ENCODE measurements around the gene MXD1.
A peak's percentile ranks its signal among the peaks of the same experiment; 100 is the strongest.
"Not testable (repeated sequence)": the region's sequence is repeated elsewhere in the genome, so short reads cannot be mapped to it uniquely, and the experiment has no call there.

Gene MXD1, protein sequence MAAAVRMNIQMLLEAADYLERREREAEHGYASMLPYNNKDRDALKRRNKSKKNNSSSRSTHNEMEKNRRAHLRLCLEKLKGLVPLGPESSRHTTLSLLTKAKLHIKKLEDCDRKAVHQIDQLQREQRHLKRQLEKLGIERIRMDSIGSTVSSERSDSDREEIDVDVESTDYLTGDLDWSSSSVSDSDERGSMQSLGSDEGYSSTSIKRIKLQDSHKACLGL

DNA sequence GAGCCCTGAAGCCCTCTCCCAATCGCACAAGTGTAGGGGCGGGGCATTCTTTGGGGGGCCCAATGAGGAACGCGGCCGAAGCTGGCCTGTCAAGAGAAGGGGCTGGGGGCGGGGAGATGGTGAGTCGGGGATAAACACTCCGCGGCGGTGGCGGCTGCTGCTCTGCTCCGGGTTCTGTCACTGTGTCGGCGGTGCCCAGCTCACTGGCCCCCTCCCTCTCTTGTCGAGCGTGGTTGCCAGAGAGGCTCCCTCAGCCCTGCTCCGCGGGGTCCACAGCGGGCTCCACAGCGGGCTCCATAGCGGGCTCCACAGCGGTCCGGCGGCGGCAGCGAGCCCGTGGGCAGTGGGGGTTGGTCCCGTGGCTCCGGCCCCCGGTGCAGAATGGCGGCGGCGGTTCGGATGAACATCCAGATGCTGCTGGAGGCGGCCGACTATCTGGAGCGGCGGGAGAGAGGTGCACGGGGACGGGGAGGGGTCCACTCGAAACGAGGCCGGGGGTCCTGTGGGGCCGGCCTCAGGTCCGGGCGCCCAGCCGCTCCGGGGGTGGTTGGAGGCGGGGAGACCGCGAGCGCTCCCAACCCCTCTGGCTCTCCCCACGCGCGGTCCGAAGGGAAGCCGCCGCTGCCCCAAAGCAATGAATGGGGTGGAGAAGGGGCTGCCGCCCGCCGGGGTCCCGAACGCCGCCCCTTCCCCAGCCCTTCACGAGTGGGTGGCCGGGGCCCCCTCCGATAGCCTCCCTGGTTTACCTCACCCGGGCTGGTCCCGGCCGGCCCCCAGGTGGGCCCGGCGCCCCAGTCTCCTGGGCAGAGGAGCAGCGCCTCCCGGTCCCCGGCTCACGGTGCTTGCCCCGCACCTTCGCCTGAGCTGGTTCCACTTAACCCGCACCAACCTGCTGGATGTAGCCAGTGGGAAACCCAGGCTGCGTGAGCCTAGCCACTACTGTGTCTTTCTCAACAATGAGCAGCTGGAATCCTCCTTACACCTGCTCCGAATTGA is at the start of gene MXD1:
TSS of gene MXD1 (plus strand) at position 160 of the 996 bp plus-strand sequence. CDS start at position 382, 222 bp downstream.
- Histone ChIP-seq H3K27ac (ENCODE audit: low read length) (peak within 1 kb of the TSS; percentile 86), H3K36me3 (ENCODE audit: insufficient read depth, low read depth, low read length) (0 out of 2 replicates have a peak, but pooled peaks cover 6% of the 10 kb centered on the region), H3K4me3 (ENCODE audit: low read length) (peak within 1 kb of the TSS; percentile 84), H3K4me1 (ENCODE audit: insufficient read depth, low read length) (no peaks in the 10 kb centered on the region; the same call in 1 of the 2 replicates), H3K9me3 (ENCODE audit: insufficient read depth, low read depth, low read length) (no peaks in the 10 kb centered on the region), H3K27me3 (ENCODE audit: insufficient read depth, low read length) (peaks cover 6% of the 10 kb centered on the region; the same call in 1 of the 2 replicates), H3K9ac (ENCODE audit: low read depth, low read length) (peak within 1 kb of the TSS; percentile 96)

DNA sequence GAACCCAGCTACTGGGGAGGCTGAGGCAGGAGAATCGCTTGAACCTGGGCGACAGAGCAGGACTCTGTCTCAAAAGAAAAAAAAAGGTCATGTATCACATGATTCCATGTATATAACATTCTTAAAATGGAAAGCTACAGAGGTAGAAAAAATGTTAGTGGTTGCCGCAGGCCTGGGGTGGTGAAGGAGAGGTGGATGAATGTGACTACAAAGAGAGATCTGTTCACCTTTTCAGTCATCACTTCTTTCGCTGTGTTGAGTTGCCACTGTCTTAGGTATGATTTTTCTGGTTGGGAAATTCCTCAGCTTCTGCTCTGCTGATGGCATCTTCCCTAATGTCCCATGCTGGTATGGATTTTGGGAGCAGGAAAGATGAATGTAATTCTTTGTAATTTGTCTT is 26.5 kb upstream of the MXD1 start:
- Histone ChIP-seq H3K9ac (ENCODE audit: low read depth, low read length) (no peak overlapping the region), H3K4me3 (ENCODE audit: low read length) (no peak overlapping the region), H3K27ac (ENCODE audit: low read length) (no peak overlapping the region), H3K4me1 (ENCODE audit: insufficient read depth, low read length) (peaks cover 2% of the 10 kb centered on the region; the same call in 1 of the 2 replicates), H3K27me3 (ENCODE audit: insufficient read depth, low read length) (no peaks in the 10 kb centered on the region), H3K36me3 (ENCODE audit: insufficient read depth, low read depth, low read length) (no peaks in the 10 kb centered on the region), H3K9me3 (ENCODE audit: insufficient read depth, low read depth, low read length) (no peaks in the 10 kb centered on the region)

DNA sequence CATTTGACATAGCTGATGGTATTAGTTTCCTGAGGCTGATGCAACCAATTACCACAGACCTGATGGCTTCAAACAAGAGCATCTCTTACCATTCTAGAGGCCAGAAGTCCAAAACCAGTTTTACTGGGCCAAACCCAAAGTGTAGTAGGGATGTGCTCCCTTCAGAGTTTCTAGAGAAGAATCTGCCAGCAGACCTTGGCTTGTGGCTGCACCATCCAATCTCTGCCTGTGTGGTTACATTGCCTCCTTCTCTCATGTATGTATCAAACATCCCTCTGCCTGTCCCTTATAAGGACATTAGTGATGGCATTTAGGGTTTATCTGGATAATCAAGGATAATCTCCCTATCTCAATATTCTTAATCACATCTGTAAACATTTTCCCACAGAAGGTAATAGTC is 25.6 kb upstream of the MXD1 start:
- Histone ChIP-seq H3K27ac (ENCODE audit: low read length) (no peak overlapping the region), H3K36me3 (ENCODE audit: insufficient read depth, low read depth, low read length) (no peaks in the 10 kb centered on the region), H3K4me3 (ENCODE audit: low read length) (no peak overlapping the region), H3K9ac (ENCODE audit: low read depth, low read length) (no peak overlapping the region), H3K4me1 (ENCODE audit: insufficient read depth, low read length) (peaks cover 4% of the 10 kb centered on the region; the same call in 1 of the 2 replicates), H3K27me3 (ENCODE audit: insufficient read depth, low read length) (no peaks in the 10 kb centered on the region), H3K9me3 (ENCODE audit: insufficient read depth, low read depth, low read length) (no peaks in the 10 kb centered on the region)

DNA sequence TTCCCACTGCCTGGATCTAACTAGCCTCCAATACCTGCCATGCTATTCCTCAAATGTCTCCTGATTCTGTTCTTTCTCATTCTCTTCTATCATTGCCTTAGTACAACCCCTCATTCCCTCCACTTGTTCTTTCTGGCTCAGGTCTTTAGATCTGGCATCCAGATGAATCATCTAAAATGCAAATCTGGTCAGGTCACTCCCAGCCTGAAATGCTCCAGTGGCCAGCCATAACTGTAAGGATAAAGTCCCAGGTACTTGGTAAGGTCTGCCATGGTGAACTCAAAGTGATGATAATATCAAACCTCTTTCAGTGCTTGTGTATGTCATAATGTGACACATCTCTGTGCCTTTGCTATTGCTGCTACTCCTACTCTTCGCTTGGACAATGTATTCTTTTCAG is 24.0 kb upstream of the MXD1 start:
- Histone ChIP-seq H3K4me1 (ENCODE audit: insufficient read depth, low read length) (peaks cover 4% of the 10 kb centered on the region; the same call in 1 of the 2 replicates), H3K27me3 (ENCODE audit: insufficient read depth, low read length) (no peaks in the 10 kb centered on the region), H3K36me3 (ENCODE audit: insufficient read depth, low read depth, low read length) (peaks cover 1% of the 10 kb centered on the region), H3K9me3 (ENCODE audit: insufficient read depth, low read depth, low read length) (no peaks in the 10 kb centered on the region), H3K4me3 (ENCODE audit: low read length) (no peak overlapping the region), H3K27ac (ENCODE audit: low read length) (no peak overlapping the region), H3K9ac (ENCODE audit: low read depth, low read length) (no peak overlapping the region)

DNA sequence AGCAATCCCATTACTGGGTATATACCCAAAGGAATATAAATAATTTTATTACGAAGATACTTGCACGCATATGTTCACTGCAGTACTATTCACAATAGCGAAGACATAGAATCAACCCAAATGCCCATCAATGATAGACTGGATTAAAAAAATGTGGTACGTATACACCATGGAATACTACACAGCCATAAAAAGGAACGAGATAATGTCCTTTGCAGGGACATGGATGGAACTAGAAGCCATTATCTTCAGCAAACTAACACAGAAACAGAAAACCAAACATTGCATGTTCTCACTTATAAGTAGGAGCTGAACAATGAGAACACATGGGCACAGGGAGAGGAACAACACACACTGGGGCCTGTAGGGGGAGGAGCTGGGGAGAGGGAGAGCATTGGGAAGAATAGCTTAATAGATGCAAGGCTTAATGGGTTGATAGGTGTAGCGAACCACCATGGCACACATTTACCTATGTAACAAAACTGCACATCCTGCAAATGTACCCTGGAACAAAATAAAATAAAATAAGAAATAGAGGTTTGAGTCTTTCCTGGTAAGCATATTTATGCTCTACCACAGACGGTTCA is 22.0 kb upstream of the MXD1 start:
- Histone ChIP-seq H3K36me3 (ENCODE audit: insufficient read depth, low read depth, low read length) (peaks cover 22% of the 10 kb centered on the region), H3K9ac (ENCODE audit: low read depth, low read length) (peak overlapping the region; percentile 96; the same call in 1 of the 2 replicates), H3K4me3 (ENCODE audit: low read length) (peak overlapping the region; percentile 99; the same call in 1 of the 2 replicates)
- not testable (repeated sequence) for H3K27me3 ChIP-seq (ENCODE audit: insufficient read depth, low read length); H3K27ac ChIP-seq (ENCODE audit: low read length); H3K4me1 ChIP-seq (ENCODE audit: insufficient read depth, low read length); H3K9me3 ChIP-seq (ENCODE audit: insufficient read depth, low read depth, low read length)

DNA sequence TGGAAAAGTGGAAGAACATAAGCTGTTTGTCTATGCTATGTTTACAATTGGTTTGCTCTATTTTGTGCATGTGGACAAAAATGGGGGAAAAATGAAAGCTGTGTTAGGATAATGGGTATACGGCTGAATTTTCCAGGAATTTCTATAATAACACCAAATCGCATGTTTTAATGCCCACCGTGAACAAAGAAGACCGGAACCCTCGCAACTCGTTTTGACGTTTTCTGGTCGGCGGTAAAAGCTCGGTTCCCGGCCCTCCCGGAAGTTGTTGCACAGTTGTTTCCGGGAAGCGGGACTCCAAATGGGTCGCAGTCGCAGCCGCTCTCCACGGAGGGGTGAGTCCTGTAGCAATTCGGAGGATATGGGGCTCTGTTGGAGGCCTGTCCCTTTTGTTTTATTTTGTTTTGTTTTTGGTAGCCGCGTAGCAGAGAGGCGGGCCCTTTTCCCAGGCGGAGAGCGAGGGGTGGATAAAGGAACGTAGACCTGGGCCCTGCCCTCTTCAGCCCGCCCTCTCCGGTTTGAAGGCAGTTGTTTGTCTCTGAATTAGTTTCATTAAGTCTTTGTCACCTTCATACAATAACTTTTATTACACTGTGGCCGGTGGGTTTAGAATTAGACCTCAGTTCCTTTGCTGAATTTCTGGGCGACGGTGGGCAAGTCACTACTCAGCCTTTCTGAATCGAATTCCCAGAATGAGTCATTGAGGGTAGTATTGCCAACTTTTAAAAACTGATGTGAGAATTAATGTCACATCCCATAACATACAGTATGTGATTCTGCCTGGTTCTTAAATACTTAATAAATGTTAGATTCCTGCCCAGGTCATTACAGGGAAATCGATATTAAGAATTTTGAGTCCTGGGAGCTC is 21.0 kb upstream of the MXD1 start, which contains the start of gene SNRNP27:
TSS of gene SNRNP27 (plus strand) at position 273 of the 868 bp plus-strand sequence. CDS start at position 302, 29 bp downstream.
- H3K4me3 ChIP-seq (ENCODE audit: low read length): peak within 1 kb of the TSS; percentile 99
- H3K27me3 ChIP-seq (ENCODE audit: insufficient read depth, low read length): no peaks in the 10 kb centered on the region
- peaks cover 4% of the 10 kb centered on the region; the same call in 1 of the 2 replicates for H3K4me1 ChIP-seq (ENCODE audit: insufficient read depth, low read length)
- H3K9ac ChIP-seq (ENCODE audit: low read depth, low read length): peak within 1 kb of the TSS; percentile 96
- peaks cover 32% of the 10 kb centered on the region for H3K36me3 ChIP-seq (ENCODE audit: insufficient read depth, low read depth, low read length)
- H3K9me3 ChIP-seq (ENCODE audit: insufficient read depth, low read depth, low read length): no peaks in the 10 kb centered on the region
- peak within 1 kb of the TSS; percentile 61 for H3K27ac ChIP-seq (ENCODE audit: low read length)

DNA sequence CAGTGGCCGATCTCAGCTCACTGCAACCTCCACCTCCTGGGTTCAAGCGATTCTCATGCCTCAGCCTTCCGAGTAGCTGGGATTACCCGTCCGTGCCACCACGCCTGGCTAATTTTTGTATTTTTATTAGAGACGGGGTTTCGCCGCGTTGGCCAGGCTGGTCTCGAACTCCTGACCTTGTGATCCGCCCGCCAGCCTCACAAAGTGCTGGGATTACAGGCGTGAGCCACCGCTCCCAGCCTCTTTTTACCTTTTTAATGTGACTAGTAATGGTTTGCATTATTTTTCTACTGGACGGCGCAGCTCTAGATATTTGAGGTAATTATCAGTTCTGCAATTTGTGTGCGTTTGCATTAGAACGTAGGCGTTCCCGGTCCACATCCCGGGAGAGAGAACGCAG is 20.2 kb upstream of the MXD1 start:
- Histone ChIP-seq H3K4me3 (ENCODE audit: low read length) (peak overlapping the region; percentile 99), H3K36me3 (ENCODE audit: insufficient read depth, low read depth, low read length) (peaks cover 38% of the 10 kb centered on the region), H3K9ac (ENCODE audit: low read depth, low read length) (peak overlapping the region; percentile 96; the same call in 1 of the 2 replicates)
- not testable (repeated sequence) for H3K27ac ChIP-seq (ENCODE audit: low read length); H3K4me1 ChIP-seq (ENCODE audit: insufficient read depth, low read length); H3K9me3 ChIP-seq (ENCODE audit: insufficient read depth, low read depth, low read length); H3K27me3 ChIP-seq (ENCODE audit: insufficient read depth, low read length)

DNA sequence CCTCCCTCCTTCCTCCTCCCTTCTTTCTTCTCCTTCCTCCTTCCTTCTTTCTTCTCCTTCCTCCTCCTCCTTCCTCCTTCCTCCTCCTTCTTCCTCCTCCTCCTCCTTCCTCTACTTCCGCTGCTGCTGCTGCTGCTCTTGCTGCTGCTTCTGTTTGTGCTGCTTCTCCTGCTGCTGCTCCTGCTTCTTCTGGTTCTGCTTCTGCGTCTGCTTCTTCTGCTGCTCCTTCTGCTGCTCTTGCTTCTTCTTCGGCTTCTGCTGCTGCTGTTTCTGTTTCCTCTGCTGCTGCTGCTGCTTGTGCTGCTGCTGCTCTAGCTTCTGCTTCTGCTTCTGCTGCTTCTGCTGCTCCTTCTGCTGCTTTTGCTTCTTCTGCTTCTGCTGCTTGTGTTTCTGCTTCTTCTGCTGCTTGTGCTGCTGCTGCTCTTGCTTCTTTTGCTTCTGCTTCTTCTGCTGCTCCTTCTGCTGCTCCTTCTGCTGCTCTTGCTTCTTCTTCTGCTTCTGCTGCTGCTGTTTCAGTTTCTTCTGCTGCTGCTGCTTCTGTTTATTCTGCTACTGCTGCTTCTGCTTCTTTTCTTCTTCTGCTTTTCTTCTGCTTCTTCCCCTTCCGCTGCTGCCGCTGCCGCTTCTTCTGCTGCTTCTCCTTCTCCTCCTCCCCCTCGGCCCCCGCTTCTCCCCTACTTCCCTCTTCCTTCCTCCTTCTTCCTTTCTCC is 12.5 kb upstream of the MXD1 start:
- Histone ChIP-seq H3K9me3 (ENCODE audit: insufficient read depth, low read depth, low read length) (no peaks in the 10 kb centered on the region), H3K4me3 (ENCODE audit: low read length) (no peak overlapping the region), H3K9ac (ENCODE audit: low read depth, low read length) (no peak overlapping the region), H3K27me3 (ENCODE audit: insufficient read depth, low read length) (no peaks in the 10 kb centered on the region), H3K36me3 (ENCODE audit: insufficient read depth, low read depth, low read length) (peaks cover 81% of the 10 kb centered on the region), H3K4me1 (ENCODE audit: insufficient read depth, low read length) (no peaks in the 10 kb centered on the region), H3K27ac (ENCODE audit: low read length) (no peak overlapping the region)

DNA sequence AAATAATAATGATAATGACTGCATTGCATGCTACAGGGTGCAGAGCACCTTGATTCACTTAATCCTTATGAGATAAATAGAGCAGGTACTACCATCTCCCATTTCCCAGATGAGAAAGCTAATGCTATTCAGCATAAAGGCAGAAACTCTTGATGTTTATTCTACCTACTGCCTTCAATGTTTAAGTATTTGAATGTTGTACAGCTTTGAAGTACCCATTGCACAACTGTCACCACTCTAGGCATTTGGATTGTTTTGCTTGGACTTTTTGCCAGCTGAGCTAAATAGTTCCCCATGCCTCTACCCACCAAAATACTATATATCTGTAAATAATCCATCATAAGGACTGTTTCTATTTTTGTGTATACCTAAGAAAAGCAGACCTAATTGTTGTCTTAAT is 7.7 kb upstream of the MXD1 start:
- Histone ChIP-seq H3K27ac (ENCODE audit: low read length) (no peak overlapping the region), H3K9me3 (ENCODE audit: insufficient read depth, low read depth, low read length) (no peaks in the 10 kb centered on the region), H3K27me3 (ENCODE audit: insufficient read depth, low read length) (no peaks in the 10 kb centered on the region), H3K4me1 (ENCODE audit: insufficient read depth, low read length) (no peaks in the 10 kb centered on the region), H3K36me3 (ENCODE audit: insufficient read depth, low read depth, low read length) (peaks cover 57% of the 10 kb centered on the region), H3K9ac (ENCODE audit: low read depth, low read length) (no peak overlapping the region), H3K4me3 (ENCODE audit: low read length) (no peak overlapping the region)

DNA sequence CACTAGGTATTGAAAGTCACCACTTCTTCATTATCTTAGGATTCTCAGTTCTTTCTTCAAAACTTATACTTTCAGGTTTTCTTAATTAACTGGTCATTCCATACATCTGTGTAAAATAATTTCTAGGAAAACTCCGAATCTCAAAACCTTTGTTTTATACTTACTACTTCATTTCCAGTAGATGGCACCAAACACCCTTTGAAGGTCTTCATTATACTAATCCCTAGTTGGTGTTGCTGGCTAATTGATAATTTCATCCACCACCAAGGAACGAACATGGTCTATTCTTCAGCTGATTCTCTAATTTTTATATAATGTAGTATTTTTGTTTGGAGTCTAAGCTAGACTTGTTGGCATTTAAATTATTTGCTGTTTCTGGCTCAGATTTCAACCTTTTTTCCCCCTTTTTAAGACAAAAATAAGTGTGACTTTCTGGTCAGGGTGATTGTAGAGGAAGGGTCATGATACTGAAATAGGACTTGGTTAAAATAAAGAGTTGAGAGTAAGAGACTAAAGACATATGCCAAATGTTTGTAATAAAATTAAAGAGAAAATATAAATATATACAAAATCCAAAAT is 2.8 kb upstream of the MXD1 start:
- no peaks in the 10 kb centered on the region; the same call in 1 of the 2 replicates for H3K4me1 ChIP-seq (ENCODE audit: insufficient read depth, low read length)
- H3K4me3 ChIP-seq (ENCODE audit: low read length): no peak overlapping the region
- no peak overlapping the region for H3K9ac ChIP-seq (ENCODE audit: low read depth, low read length)
- peaks cover 22% of the 10 kb centered on the region for H3K36me3 ChIP-seq (ENCODE audit: insufficient read depth, low read depth, low read length)
- no peaks in the 10 kb centered on the region for H3K9me3 ChIP-seq (ENCODE audit: insufficient read depth, low read depth, low read length)
- H3K27ac ChIP-seq (ENCODE audit: low read length): no peak overlapping the region
- peaks cover 6% of the 10 kb centered on the region; the same call in 1 of the 2 replicates for H3K27me3 ChIP-seq (ENCODE audit: insufficient read depth, low read length)
